GM23338 (cell line): ENCODE results near the gene BIRC6. TPM values are rescaled to one million over a fixed set of nuclear protein-coding genes. Genes with fewer than 3 reads are reported as not detected.

Source experiments
- ATAC-seq: fragments of 200-7000 bp; cut with Tn5 transposase; 3 replicates; pipeline ENCODE4 v1.9.1; 2020
- DNase-seq: peaks from one replicate; pipeline ENCODE4 v3.0.0-alpha.2; 2015; ENCODE audit warnings: low spot score
- H2AFZ ChIP-seq: fragments of 200-600 bp; sonication (generic); 2 replicates; pipeline ENCODE4 v1.8.0; 2016; ENCODE audit warnings: antibody characterized with exemption, mild to moderate bottlenecking, moderate library complexity
- H3F3A ChIP-seq: fragments of 200-600 bp; sonication (generic); replicated peaks from 2 replicates; pipeline ENCODE4 v1.8.0; 2017; ENCODE audit warnings: antibody characterized with exemption, mixed run types, low read depth
- H3K27ac ChIP-seq: fragments of 200-600 bp; sonication (generic); 2 replicates; pipeline ENCODE4 v1.6.1; 2016; ENCODE audit warnings: low read depth
- H3K27me3 ChIP-seq: fragments of 200-600 bp; sonication (generic); 2 replicates; pipeline ENCODE4 v1.8.0; 2016; ENCODE audit warnings: mild to moderate bottlenecking, mixed run types, moderate library complexity; ENCODE audit not compliant: insufficient read depth
- H3K36me3 ChIP-seq: fragments of 200-600 bp; sonication (generic); 2 replicates; pipeline ENCODE4 v1.8.0; 2016; ENCODE audit warnings: mild to moderate bottlenecking; ENCODE audit not compliant: insufficient read depth
- H3K4me1 ChIP-seq: fragments of 200-600 bp; sonication (generic); 2 replicates; pipeline ENCODE4 v1.8.0; 2016; ENCODE audit warnings: mild to moderate bottlenecking, moderate library complexity; ENCODE audit not compliant: insufficient read depth
- H3K4me2 ChIP-seq: fragments of 200-600 bp; sonication (generic); 2 replicates; pipeline ENCODE4 v1.7.1; 2017; ENCODE audit warnings: mixed run types
- H3K4me3 ChIP-seq: fragments of 200-600 bp; sonication (generic); 2 replicates; pipeline ENCODE4 v1.6.1; 2016; ENCODE audit warnings: mixed run types
- H3K79me2 ChIP-seq: fragments of 200-600 bp; sonication (generic); replicated peaks from 2 replicates; pipeline ENCODE4 v1.8.0; 2017; ENCODE audit warnings: mild to moderate bottlenecking; ENCODE audit not compliant: insufficient read depth
- H3K9me2 ChIP-seq: fragments of 200-600 bp; sonication (generic); 2 replicates; pipeline ENCODE4 v1.8.0; 2017; ENCODE audit not compliant: insufficient read depth
- H4K20me1 ChIP-seq: fragments of 200-600 bp; sonication (generic); replicated peaks from 2 replicates; pipeline ENCODE4 v1.8.0; 2017; ENCODE audit warnings: mild to moderate bottlenecking; ENCODE audit not compliant: insufficient read depth
- H3K27ac Mint-ChIP-seq: 2 replicates; pipeline ENCODE4 v1.8.0; 2020; ENCODE audit warnings: inconsistent platforms, mild to moderate bottlenecking, moderate library complexity, mixed read lengths
- H3K27me3 Mint-ChIP-seq: 3 replicates; pipeline ENCODE4 v1.8.0; 2022; ENCODE audit warnings: low read depth, mild to moderate bottlenecking, moderate library complexity, mixed read lengths, inconsistent platforms; ENCODE audit not compliant: insufficient read depth, poor library complexity
- H3K36me3 Mint-ChIP-seq: 3 replicates; pipeline ENCODE4 v1.8.0; 2021; ENCODE audit warnings: low read depth, mild to moderate bottlenecking, inconsistent platforms, moderate library complexity, mixed read lengths
- H3K4me1 Mint-ChIP-seq: 3 replicates; pipeline ENCODE4 v1.8.0; 2020; ENCODE audit warnings: mild to moderate bottlenecking, inconsistent platforms, mixed read lengths
- H3K4me3 Mint-ChIP-seq: 3 replicates; pipeline ENCODE4 v1.8.0; 2021; ENCODE audit warnings: moderate library complexity, mild to moderate bottlenecking, inconsistent platforms, mixed read lengths
- H3K9me3 Mint-ChIP-seq: 3 replicates; pipeline ENCODE4 v1.8.0; 2020; ENCODE audit warnings: moderate library complexity, mild to moderate bottlenecking, inconsistent platforms, mixed read lengths
- CREB1 ChIP-seq: fragments of 250-450 bp; sonication (Bioruptor Pico); IDR thresholded peaks from 2 replicates; pipeline ENCODE4 v1.5.0; 2020; ENCODE audit warnings: low read depth, mild to moderate bottlenecking, moderate library complexity
- CTCF ChIP-seq, 2 experiments: fragments of 200-600 bp in 1 of 2; sonication (generic) in 1 of 2; conservative IDR thresholded peaks; 2 replicates each; pipeline versions ENCODE4 v1.5.1 to v1.6.1; 2016 to 2017; ENCODE audit warnings: antibody characterized with exemption in 2 of 2, low read depth in 2 of 2, mild to moderate bottlenecking in 2 of 2, moderate library complexity in 1 of 2
- ETS1 ChIP-seq: IDR thresholded peaks from 2 replicates; pipeline ENCODE4 v1.6.1; 2016; ENCODE audit warnings: antibody characterized with exemption
- EZH2 ChIP-seq: fragments of 200-600 bp; sonication (generic); IDR thresholded peaks from one replicate; pipeline ENCODE4 v1.8.0; 2017; ENCODE audit warnings: antibody characterized with exemption, mild to moderate bottlenecking, low read depth; ENCODE audit not compliant: unreplicated experiment
- EZH2phosphoT487 ChIP-seq: fragments of 200-600 bp; sonication (generic); IDR thresholded peaks from one replicate; pipeline ENCODE4 v1.8.1; 2018; ENCODE audit warnings: antibody characterized with exemption; ENCODE audit not compliant: unreplicated experiment
- JUNB ChIP-seq: IDR thresholded peaks from one replicate; pipeline ENCODE4 v1.6.1; 2016; ENCODE audit warnings: antibody characterized with exemption; ENCODE audit not compliant: unreplicated experiment
- NANOG ChIP-seq: IDR thresholded peaks from 2 replicates; pipeline ENCODE4 v1.6.1; 2016; ENCODE audit warnings: antibody characterized with exemption, borderline replicate concordance
- ZNF114 ChIP-seq: fragments of 250-450 bp; sonication (Bioruptor Pico); IDR thresholded peaks from 2 replicates; pipeline ENCODE4 v1.5.0; 2020; ENCODE audit warnings: mild to moderate bottlenecking, moderate library complexity
- ZNF462 ChIP-seq: fragments of 250-450 bp; sonication (Bioruptor Pico); IDR thresholded peaks from 2 replicates; pipeline ENCODE4 v1.5.0; 2020; ENCODE audit warnings: mild to moderate bottlenecking, moderate library complexity
- polyA plus RNA-seq: library from polyadenylated mRNA; unstranded; fragments of >200 nt; fragmentation: Nextera tagmentation; extraction: Ambion mirVana; gene quantifications from 2 replicates; pipeline ENCODE4 v1.2.1, GENCODE V29; 2016
- total RNA-seq: library from RNA; depleted of rRNA; stranded (reverse); fragments of >200 nt; shearing (Covaris generic); gene quantifications from 2 replicates; pipeline ENCODE4 v1.2.3, GENCODE V29; 2014

The BIRC6 gene
- total and polyA plus RNA-seq, 2 experiments from 2014 or later = 85.8 to 131 TPM

GRCh38 chr2:32523686-32524085, 166.9 kb downstream of the BIRC6 start (continued):
- TF ChIP-seq ZNF462 (CRISPR knock-in tag) (no peak), ETS1 (no peak), NANOG (no peak)

- Mint-ChIP-seq H3K4me3 (no peak overlapping the region), H3K27ac (no peak overlapping the region), H3K27me3 (no peaks in the 10 kb centered on the region), H3K36me3 (peaks cover 43% of the 10 kb centered on the region; the same call in 2 of the 3 replicates), H3K9me3 (no peaks in the 10 kb centered on the region; the same call in 2 of the 3 replicates), H3K4me1 (no peaks in the 10 kb centered on the region)
- Histone ChIP-seq H3K4me3 (no peak overlapping the region), H3K27ac (no peak overlapping the region), H3F3A (no peaks in the 10 kb centered on the region), H3K4me2 (no peak overlapping the region), H3K9me2 (no peaks in the 10 kb centered on the region), H3K36me3 (peaks cover 3% of the 10 kb centered on the region; the same call in 1 of the 2 replicates), H3K27me3 (no peaks in the 10 kb centered on the region), H3K79me2 (peaks cover 4% of the 10 kb centered on the region; the same call in 1 of the 2 replicates), H3K4me1 (no peaks in the 10 kb centered on the region), H4K20me1 (no peaks in the 10 kb centered on the region), H2AFZ (no peak overlapping the region)
- ATAC-seq (no peak), DNase-seq (no peak)
- no peak for TF ChIP-seq ETS1
- no peak for TF ChIP-seq ZNF114 (CRISPR knock-in tag)
- no peak for TF ChIP-seq JUNB
- TF ChIP-seq EZH2 = no peak
- no peak for TF ChIP-seq NANOG
- TF ChIP-seq EZH2phosphoT487 = no peak
- no peak for TF ChIP-seq CREB1 (CRISPR knock-in tag)
- no peak for TF ChIP-seq CTCF (conservative IDR thresholded peaks at IDR 0.05; ENCODE audit: low read depth in 2 of 2)
These were observed 175.5 kb downstream of the BIRC6 start for GRCh38 chr2:32532341-32532740.
